GM12878 (cell line): Measurements from ENCODE around the gene ADAM33. TPM values are rescaled to one million over a fixed set of nuclear protein-coding genes. Genes with fewer than 3 reads are reported as not detected.

Experiments
- ATAC-seq: fragments of 200-7000 bp; cut with Tn5 transposase; 3 replicates; pipeline ENCODE4 v1.9.1; 2020; ENCODE audit warnings: mild to moderate bottlenecking, moderate library complexity
- BruUV-seq: library from RNA; stranded (reverse); fragments of 400-500 nt; replicated peaks from 2 replicates; lab custom pipeline; 2021; lab: Mats Ljungman, UMichigan
- CTCF ChIA-PET: fragments of 300-600 bp; sonication (Branson Sonifier 250); formaldehyde crosslinking; extraction: SDS; loops from one replicate; lab custom pipeline; 2021; ENCODE audit warnings: inconsistent platforms; lab: Yijun Ruan, JAX
- POLR2A ChIA-PET: fragments of 350-600 bp; formaldehyde crosslinking; extraction: SDS; loops from one replicate; lab custom pipeline; 2021; ENCODE audit warnings: inconsistent platforms; lab: Charles Lee
- RAD21 ChIA-PET: fragments of 300-600 bp; sonication (Branson Sonifier 250); formaldehyde crosslinking; loops from one replicate; lab custom pipeline; 2023; ENCODE audit warnings: antibody characterized with exemption; ENCODE audit not compliant: unreplicated experiment; lab: Charles Lee
- SMC1A ChIA-PET: fragments of 300-600 bp; sonication (Branson Sonifier 250); formaldehyde crosslinking; loops from one replicate; lab custom pipeline; 2023; ENCODE audit not compliant: unreplicated experiment, uncharacterized antibody; lab: Charles Lee
- DNase-seq: peaks from one replicate; pipeline ENCODE4 v3.0.0-alpha.2; 2011; ENCODE audit warnings: low read depth, low spot score
- FAIRE-seq: peaks from 3 replicates; lab custom pipeline; 2011; peaks lifted over from hg19 to GRCh38; lab: Jason Lieb, UNC
- H2AFZ ChIP-seq: 2 replicates; pipeline ENCODE4 v1.6.0; 2011; ENCODE audit warnings: low read depth, low read length, control low read depth; ENCODE audit not compliant: control insufficient read depth
- H3K27ac ChIP-seq: 2 replicates; pipeline ENCODE4 v1.5.1; 2011; ENCODE audit warnings: control low read depth; ENCODE audit not compliant: control insufficient read depth, insufficient read depth
- H3K27me3 ChIP-seq, 2 experiments: replicated peaks in 1 of 2; 2 replicates each; pipeline versions ENCODE4 v1.6.0 to v1.6.1; 2011; ENCODE audit warnings: low read length in 1 of 2; ENCODE audit not compliant: control insufficient read depth in 2 of 2, insufficient read depth in 2 of 2
- H3K36me3 ChIP-seq, 2 experiments: 2 replicates each; pipeline ENCODE4 v1.5.1; 2011; ENCODE audit warnings: low read length in 1 of 2; ENCODE audit not compliant: control insufficient read depth in 2 of 2, insufficient read depth in 2 of 2
- H3K4me1 ChIP-seq: 2 replicates; pipeline ENCODE4 v1.6.1; 2011; ENCODE audit warnings: mild to moderate bottlenecking, low read length, moderate library complexity, mixed read lengths; ENCODE audit not compliant: control insufficient read depth, insufficient read depth
- H3K4me2 ChIP-seq: 2 replicates; pipeline ENCODE4 v1.6.0; 2011; ENCODE audit warnings: control low read depth; ENCODE audit not compliant: control insufficient read depth, insufficient read depth
- H3K4me3 ChIP-seq: fragments of 200-600 bp; sonication (generic); 2 replicates; pipeline ENCODE4 v1.5.1; 2016
- H3K79me2 ChIP-seq: 2 replicates; pipeline ENCODE4 v1.6.0; 2011; ENCODE audit warnings: low read length; ENCODE audit not compliant: control insufficient read depth, insufficient read depth
- H3K9ac ChIP-seq: 2 replicates; pipeline ENCODE4 v1.8.0; 2011; ENCODE audit warnings: low read length, control low read depth, mixed read lengths; ENCODE audit not compliant: control insufficient read depth, insufficient read depth
- H3K9me3 ChIP-seq: replicated peaks from 3 replicates; pipeline ENCODE4 v1.5.1; 2011; ENCODE audit warnings: mild to moderate bottlenecking, low read length; ENCODE audit not compliant: control insufficient read depth, insufficient read depth
- H4K20me1 ChIP-seq: 2 replicates; pipeline ENCODE4 v1.6.0; 2011; ENCODE audit not compliant: control insufficient read depth, insufficient read depth
- BACH1 ChIP-seq: fragments of 450-650 bp; IDR thresholded peaks from 2 replicates; pipeline ENCODE4 v1.6.1; 2017; ENCODE audit warnings: mild to moderate bottlenecking, borderline replicate concordance
- EGR1 ChIP-seq, 2 experiments: IDR thresholded peaks; 1 replicate in 1 of 2; 2 replicates in 1 of 2; pipeline ENCODE4 v1.6.1; 2011 to 2012; ENCODE audit warnings: low read depth in 2 of 2, low read length in 2 of 2, borderline replicate concordance in 1 of 2, mild to moderate bottlenecking in 1 of 2, moderate library complexity in 1 of 2
- EP300 ChIP-seq, 2 experiments: fragments of 150-350 bp in 1 of 2; IDR thresholded peaks; 2 replicates each; pipeline ENCODE4 v1.6.1; 2011 to 2012; ENCODE audit warnings: low read depth in 2 of 2, low read length in 2 of 2, borderline replicate concordance in 1 of 2, improper control_type of control experiment in 1 of 2, inconsistent platforms in 1 of 2; ENCODE audit not compliant: control insufficient read depth in 1 of 2
- IRF4 ChIP-seq: IDR thresholded peaks from 2 replicates; pipeline ENCODE4 v1.6.1; 2011; ENCODE audit warnings: low read depth, low read length
- RB1 ChIP-seq: fragments of 450-650 bp; formaldehyde crosslinking; IDR thresholded peaks from 2 replicates; pipeline ENCODE4 v1.6.1; 2017; ENCODE audit warnings: mild to moderate bottlenecking, borderline replicate concordance
- SIN3A ChIP-seq: IDR thresholded peaks from 2 replicates; pipeline ENCODE4 v1.6.1; 2012; ENCODE audit warnings: low read depth, low read length, improper control_type of control experiment
- WRNIP1 ChIP-seq: IDR thresholded peaks from 2 replicates; pipeline ENCODE4 v1.6.1; 2011; ENCODE audit warnings: low read depth, low read length, improper control_type of control experiment, borderline replicate concordance
- WGBS: methylation state at CpG from one replicate; pipeline ENCODE4 v1.1.6; 2016; ENCODE audit warnings: low lambda C conversion rate; ENCODE audit not compliant: insufficient replicate concordance, insufficient coverage; ENCODE audit errors: missing lambda C conversion rate; 5-methylcytosine and 5-hydroxymethylcytosine counted together
- in situ Hi-C: fragments of 300-500 bp; cut with MboI; formaldehyde crosslinking; loops from 9 replicates; pipeline ENCODE4 v1.14.3; 2018; ENCODE audit warnings: mixed read lengths
- intact Hi-C: fragments of 100-400 bp; cut with micrococcal nuclease; formaldehyde crosslinking; loops from one replicate; pipeline ENCODE4 v1.14.2; 2022; ENCODE audit not compliant: unreplicated experiment
- polyA plus RNA-seq, 11 experiments: library from polyadenylated mRNA; depleted of rRNA in 4 of 11; unstranded in 6 of 11; stranded (reverse) in 5 of 11; fragments of >200 nt; fragmentation: Nextera tagmentation in 4 of 11; fragmentation: Illumina TruSeq in 1 of 11; extraction: Ambion mirVana in 4 of 11; extraction: Trizol in 1 of 11; gene quantifications; 1 replicate in 1 of 11; 2 replicates in 10 of 11; pipeline versions ENCODE4 v1.2.1 to v1.2.3, GENCODE V29; 2011 to 2016; ENCODE audit warnings: inconsistent platforms in 2 of 11, missing spikeins in 2 of 11, low read depth in 1 of 11
- total RNA-seq, 4 experiments: library from RNA; depleted of rRNA in 3 of 4; stranded (reverse); fragments of >200 nt in 3 of 4; fragmentation: Illumina TruSeq in 1 of 4; extraction: Trizol in 1 of 4; gene quantifications; 2 replicates each; pipeline versions ENCODE4 v1.2.1 to v1.2.3, GENCODE V29; 2013 to 2021
- TF ChIP-seq, protein P1 (sequence below): fragments of 450-650 bp; formaldehyde crosslinking; IDR thresholded peaks from 2 replicates; pipeline ENCODE4 v1.4.0; 2022; ENCODE audit warnings: mild to moderate bottlenecking, moderate library complexity
- TF ChIP-seq, protein P2 (sequence below): IDR thresholded peaks from 2 replicates; pipeline ENCODE4 v1.6.1; 2011; ENCODE audit warnings: low read depth, mild to moderate bottlenecking, low read length, moderate library complexity, borderline replicate concordance; ENCODE audit errors: extremely low read depth

ADAM33 gene
- total and polyA plus RNA-seq, 10 of the 15 experiments (the other 5 are each of a cell fraction or from before 2014, with no cell fraction given), result not detected

DNA sequence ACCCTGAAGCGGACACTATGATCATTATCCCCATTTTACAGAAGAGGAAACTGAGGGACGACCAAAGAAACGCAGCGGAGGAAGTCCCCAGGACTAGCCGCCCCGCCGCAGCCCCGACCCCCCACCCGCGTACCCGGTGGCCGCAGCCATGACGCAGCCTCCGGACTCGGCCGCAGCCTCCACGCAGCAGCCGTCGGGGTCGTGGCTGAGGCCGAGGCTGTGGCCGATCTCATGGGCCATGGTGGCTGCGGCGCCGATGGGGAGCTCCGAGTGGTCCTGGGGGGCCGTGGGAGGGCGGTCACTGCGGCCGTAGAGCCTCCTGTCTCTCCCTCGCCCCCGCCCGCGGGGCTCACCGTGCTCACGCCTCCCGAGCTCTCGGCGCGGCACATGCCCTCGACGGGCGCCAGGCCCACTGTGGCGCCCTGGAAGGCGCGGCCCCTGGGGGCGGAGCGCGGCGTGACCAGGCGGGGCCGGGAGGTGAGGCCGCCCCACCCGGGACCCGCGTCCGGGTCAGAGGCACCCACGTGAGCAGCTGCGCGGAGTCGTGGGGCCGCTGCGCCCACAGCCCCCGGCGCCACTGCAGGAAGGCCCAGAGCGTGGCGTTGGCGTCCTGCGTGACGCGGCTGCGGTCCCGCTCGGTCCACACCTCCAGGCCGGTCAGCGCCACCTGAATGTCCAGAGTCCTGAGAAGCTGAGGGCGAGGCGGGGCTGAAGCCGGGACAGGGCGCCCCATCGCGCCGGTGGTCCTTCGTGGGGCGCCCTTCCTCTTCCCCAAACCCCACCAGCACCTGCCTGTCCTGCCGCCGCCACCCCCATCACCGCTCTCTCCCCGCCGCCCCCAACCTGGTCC, 8.4 kb downstream of the ADAM33 start:
- no peaks in the 10 kb centered on the region for H3K79me2 ChIP-seq
- H3K27me3 ChIP-seq, result peaks cover 0 to 5% of the 10 kb centered on the region in 2 experiments; a peak in 2 of 4 replicates
- DNase-seq, result no peak
- ChIA-PET SMC1A (no interaction called here), POLR2A (no interaction called here), CTCF (interaction anchor here (0.6 to 1.1 kb wide), 2 partner anchors 15 to 522 kb away, joined by 3 read pairs; no protein-coding TSS in a partner anchor), RAD21 (no interaction called here)
- no peak overlapping the region for H3K4me2 ChIP-seq
- intact Hi-C loops, result no loop called here
- H3K4me1 ChIP-seq, result no peaks in the 10 kb centered on the region; the same call in 1 of the 2 replicates
- no peak for FAIRE-seq
- TF ChIP-seq, protein P1, sequence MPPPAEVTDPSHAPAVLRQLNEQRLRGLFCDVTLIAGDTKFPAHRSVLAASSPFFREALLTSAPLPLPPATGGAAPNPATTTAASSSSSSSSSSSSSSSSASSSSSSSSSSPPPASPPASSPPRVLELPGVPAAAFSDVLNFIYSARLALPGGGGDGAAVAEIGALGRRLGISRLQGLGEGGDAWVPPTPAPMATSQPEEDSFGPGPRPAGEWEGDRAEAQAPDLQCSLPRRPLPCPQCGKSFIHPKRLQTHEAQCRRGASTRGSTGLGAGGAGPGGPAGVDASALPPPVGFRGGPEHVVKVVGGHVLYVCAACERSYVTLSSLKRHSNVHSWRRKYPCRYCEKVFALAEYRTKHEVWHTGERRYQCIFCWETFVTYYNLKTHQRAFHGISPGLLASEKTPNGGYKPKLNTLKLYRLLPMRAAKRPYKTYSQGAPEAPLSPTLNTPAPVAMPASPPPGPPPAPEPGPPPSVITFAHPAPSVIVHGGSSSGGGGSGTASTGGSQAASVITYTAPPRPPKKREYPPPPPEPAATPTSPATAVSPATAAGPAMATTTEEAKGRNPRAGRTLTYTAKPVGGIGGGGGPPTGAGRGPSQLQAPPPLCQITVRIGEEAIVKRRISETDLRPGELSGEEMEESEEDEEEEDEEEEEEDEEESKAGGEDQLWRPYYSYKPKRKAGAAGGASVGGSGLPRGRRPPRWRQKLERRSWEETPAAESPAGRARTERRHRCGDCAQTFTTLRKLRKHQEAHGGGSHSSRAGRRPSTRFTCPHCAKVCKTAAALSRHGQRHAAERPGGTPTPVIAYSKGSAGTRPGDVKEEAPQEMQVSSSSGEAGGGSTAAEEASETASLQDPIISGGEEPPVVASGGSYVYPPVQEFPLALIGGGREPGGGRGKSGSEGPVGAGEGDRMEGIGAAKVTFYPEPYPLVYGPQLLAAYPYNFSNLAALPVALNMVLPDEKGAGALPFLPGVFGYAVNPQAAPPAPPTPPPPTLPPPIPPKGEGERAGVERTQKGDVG (CRISPR knock-in tag), result no peak
- no peak for TF ChIP-seq SIN3A
- no peak for TF ChIP-seq EGR1 (IDR thresholded peaks at IDR 0.05; ENCODE audit: borderline replicate concordance in 1 of 2, low read depth in 2 of 2, low read length in 2 of 2)
- no peak for TF ChIP-seq WRNIP1
- TF ChIP-seq RB1, result no peak
- TF ChIP-seq, protein P2, sequence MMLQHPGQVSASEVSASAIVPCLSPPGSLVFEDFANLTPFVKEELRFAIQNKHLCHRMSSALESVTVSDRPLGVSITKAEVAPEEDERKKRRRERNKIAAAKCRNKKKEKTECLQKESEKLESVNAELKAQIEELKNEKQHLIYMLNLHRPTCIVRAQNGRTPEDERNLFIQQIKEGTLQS, result no peak
- TF ChIP-seq IRF4, result no peak
- no peak for TF ChIP-seq BACH1
- TF ChIP-seq EP300 (IDR thresholded peaks at IDR 0.05; ENCODE audit: borderline replicate concordance in 1 of 2, control insufficient read depth in 1 of 2, low read depth in 2 of 2, low read length in 2 of 2), result no peak
- H3K36me3 ChIP-seq, result no peaks in the 10 kb centered on the region
- H3K27ac ChIP-seq, result no peak overlapping the region
- no peaks in the 10 kb centered on the region for H3K9me3 ChIP-seq
- no peak for ATAC-seq
- H3K4me3 ChIP-seq, result no peak overlapping the region
- 81% methylated on average over 49 of the region's 90 CpGs for WGBS
- no peak overlapping the region for H3K9ac ChIP-seq
- no TSS peak for BruUV-seq
- no peak overlapping the region for H2AFZ ChIP-seq
- no peaks in the 10 kb centered on the region; the same call in 1 of the 2 replicates for H4K20me1 ChIP-seq
- in situ Hi-C loops, result no loop called here
